GM23338 (cell line): ENCODE data around the gene ARHGAP42.

Experiments used
- CREB1 ChIP-seq: fragments of 250-450 bp; sonication (Bioruptor Pico); IDR thresholded peaks from 2 replicates; pipeline ENCODE4 v1.5.0; 2020; ENCODE audit warnings: low read depth, mild to moderate bottlenecking, moderate library complexity
- CTCF ChIP-seq, 2 experiments: fragments of 200-600 bp in 1 of 2; sonication (generic) in 1 of 2; conservative IDR thresholded peaks; 2 replicates each; pipeline versions ENCODE4 v1.5.1 to v1.6.1; 2016 to 2017; ENCODE audit warnings: antibody characterized with exemption in 2 of 2, low read depth in 2 of 2, mild to moderate bottlenecking in 2 of 2, moderate library complexity in 1 of 2
- ETS1 ChIP-seq: IDR thresholded peaks from 2 replicates; pipeline ENCODE4 v1.6.1; 2016; ENCODE audit warnings: antibody characterized with exemption
- EZH2 ChIP-seq: fragments of 200-600 bp; sonication (generic); IDR thresholded peaks from one replicate; pipeline ENCODE4 v1.8.0; 2017; ENCODE audit warnings: antibody characterized with exemption, mild to moderate bottlenecking, low read depth; ENCODE audit not compliant: unreplicated experiment
- EZH2phosphoT487 ChIP-seq: fragments of 200-600 bp; sonication (generic); IDR thresholded peaks from one replicate; pipeline ENCODE4 v1.8.1; 2018; ENCODE audit warnings: antibody characterized with exemption; ENCODE audit not compliant: unreplicated experiment
- JUNB ChIP-seq: IDR thresholded peaks from one replicate; pipeline ENCODE4 v1.6.1; 2016; ENCODE audit warnings: antibody characterized with exemption; ENCODE audit not compliant: unreplicated experiment
- NANOG ChIP-seq: IDR thresholded peaks from 2 replicates; pipeline ENCODE4 v1.6.1; 2016; ENCODE audit warnings: antibody characterized with exemption, borderline replicate concordance
- POLR2AphosphoS5 ChIP-seq: IDR thresholded peaks from 2 replicates; pipeline ENCODE4 v1.6.1; 2016; ENCODE audit warnings: antibody characterized with exemption, low read depth
- REST ChIP-seq: IDR thresholded peaks from one replicate; pipeline ENCODE4 v1.6.1; 2018; ENCODE audit warnings: antibody characterized with exemption; ENCODE audit not compliant: unreplicated experiment
- STAT1 ChIP-seq: IDR thresholded peaks from one replicate; pipeline ENCODE4 v1.6.1; 2016; ENCODE audit warnings: antibody characterized with exemption; ENCODE audit not compliant: unreplicated experiment
- ZNF114 ChIP-seq: fragments of 250-450 bp; sonication (Bioruptor Pico); IDR thresholded peaks from 2 replicates; pipeline ENCODE4 v1.5.0; 2020; ENCODE audit warnings: mild to moderate bottlenecking, moderate library complexity
- ZNF331 ChIP-seq: fragments of 250-450 bp; sonication (Bioruptor Pico); IDR thresholded peaks from 2 replicates; pipeline ENCODE4 v1.5.0; 2020; ENCODE audit warnings: low read depth, mild to moderate bottlenecking, moderate library complexity
- ZNF462 ChIP-seq: fragments of 250-450 bp; sonication (Bioruptor Pico); IDR thresholded peaks from 2 replicates; pipeline ENCODE4 v1.5.0; 2020; ENCODE audit warnings: mild to moderate bottlenecking, moderate library complexity

- TF ChIP-seq CTCF (conservative IDR thresholded peaks at IDR 0.05; ENCODE audit: low read depth in 2 of 2) = no peak
- no peak for TF ChIP-seq POLR2AphosphoS5
- no peak for TF ChIP-seq EZH2phosphoT487
- TF ChIP-seq REST = no peak
- no peak for TF ChIP-seq EZH2
- TF ChIP-seq JUNB = no peak
- no peak for TF ChIP-seq ETS1
- no peak for TF ChIP-seq ZNF114
- TF ChIP-seq ZNF331 = no peak
- TF ChIP-seq NANOG = no peak
- peak; percentile 59 for TF ChIP-seq CREB1 (CRISPR knock-in tag)
- TF ChIP-seq STAT1 = no peak
- TF ChIP-seq ZNF462 = 0 out of 2 replicates have a peak, but pooled peaks have one; percentile 28
These were observed 10.2 kb upstream of the ARHGAP42 start for GRCh38 chr11:100676901-100677300.
